Measurements from ENCODE around the gene HECTD4.
"Not testable (repeated sequence)": the region's sequence is repeated elsewhere in the genome, so short reads cannot be mapped to it uniquely, and the experiment has no call there.

The HECTD4 gene

DNA sequence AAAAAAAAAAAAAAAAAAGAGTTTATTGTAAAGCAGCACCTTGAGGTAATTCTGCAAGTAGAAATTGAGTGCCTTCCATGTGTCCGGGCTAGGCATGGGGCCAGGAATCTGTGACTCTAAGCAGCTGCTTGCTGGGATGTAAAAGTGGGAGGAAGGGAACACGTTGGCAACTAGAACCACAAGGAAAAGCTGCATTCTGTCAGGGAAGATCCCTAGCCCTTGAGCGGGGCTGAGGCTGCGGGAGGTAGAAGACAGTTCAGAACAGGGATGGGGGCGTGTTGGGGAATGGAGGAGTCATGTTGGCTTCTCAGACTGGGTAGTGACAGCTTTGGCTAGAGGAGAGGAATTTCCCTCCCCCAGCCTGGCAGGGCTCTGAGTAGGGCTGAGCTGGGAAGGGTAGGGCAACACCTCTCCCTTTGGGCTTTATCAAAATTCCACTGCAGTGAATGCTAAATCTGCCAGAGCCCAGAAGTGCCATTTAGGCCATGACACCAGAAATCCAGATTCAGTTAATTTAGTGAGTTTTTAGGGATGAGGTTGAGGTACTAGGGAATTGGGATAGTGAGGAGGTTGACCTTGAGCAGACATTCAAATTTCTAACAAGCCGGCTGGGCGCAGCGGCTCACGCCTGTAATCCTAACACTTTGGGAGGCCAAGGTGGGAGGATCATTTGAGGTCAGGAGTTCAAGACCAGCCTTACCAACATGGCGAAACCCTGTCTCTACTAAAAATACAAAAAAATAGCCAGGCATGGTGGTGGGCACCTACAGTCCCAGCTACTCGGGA lies 260.3 kb downstream of the HECTD4 start:
- H3K27ac ChIP-seq: no peak overlapping the region
- TF ChIP-seq, protein P1, sequence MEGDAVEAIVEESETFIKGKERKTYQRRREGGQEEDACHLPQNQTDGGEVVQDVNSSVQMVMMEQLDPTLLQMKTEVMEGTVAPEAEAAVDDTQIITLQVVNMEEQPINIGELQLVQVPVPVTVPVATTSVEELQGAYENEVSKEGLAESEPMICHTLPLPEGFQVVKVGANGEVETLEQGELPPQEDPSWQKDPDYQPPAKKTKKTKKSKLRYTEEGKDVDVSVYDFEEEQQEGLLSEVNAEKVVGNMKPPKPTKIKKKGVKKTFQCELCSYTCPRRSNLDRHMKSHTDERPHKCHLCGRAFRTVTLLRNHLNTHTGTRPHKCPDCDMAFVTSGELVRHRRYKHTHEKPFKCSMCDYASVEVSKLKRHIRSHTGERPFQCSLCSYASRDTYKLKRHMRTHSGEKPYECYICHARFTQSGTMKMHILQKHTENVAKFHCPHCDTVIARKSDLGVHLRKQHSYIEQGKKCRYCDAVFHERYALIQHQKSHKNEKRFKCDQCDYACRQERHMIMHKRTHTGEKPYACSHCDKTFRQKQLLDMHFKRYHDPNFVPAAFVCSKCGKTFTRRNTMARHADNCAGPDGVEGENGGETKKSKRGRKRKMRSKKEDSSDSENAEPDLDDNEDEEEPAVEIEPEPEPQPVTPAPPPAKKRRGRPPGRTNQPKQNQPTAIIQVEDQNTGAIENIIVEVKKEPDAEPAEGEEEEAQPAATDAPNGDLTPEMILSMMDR (conservative IDR thresholded peaks at IDR 0.05): no peak
- no peak for TF ChIP-seq ZFX (IDR thresholded peaks at IDR 0.05)

DNA sequence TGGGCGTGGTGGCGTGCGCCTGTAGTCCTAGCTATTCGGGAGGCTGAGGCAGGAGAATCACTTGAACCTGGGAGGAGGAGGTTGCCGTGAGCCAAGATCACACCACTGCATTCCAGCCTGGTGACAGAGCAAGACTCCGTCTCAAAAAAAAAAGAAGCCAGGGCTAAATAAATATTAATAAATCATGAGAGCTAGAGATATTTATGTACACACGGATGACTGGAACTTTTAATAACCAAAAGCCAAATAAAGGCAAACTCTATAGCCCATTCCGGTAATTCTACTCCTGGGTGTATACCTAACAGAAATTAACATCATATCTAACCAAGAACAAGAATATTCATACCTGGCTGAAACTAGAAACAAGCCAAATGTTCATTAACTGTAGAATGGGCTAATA lies 264.5 kb downstream of the HECTD4 start:
- TF ChIP-seq, protein P1 (conservative IDR thresholded peaks at IDR 0.05): no peak
- TF ChIP-seq ZFX (IDR thresholded peaks at IDR 0.05): no peak
- H3K27ac ChIP-seq: no peak overlapping the region

- no peak overlapping the region for H3K27ac ChIP-seq
- no peak for TF ChIP-seq ZFX (IDR thresholded peaks at IDR 0.05)
- TF ChIP-seq, protein P1 (conservative IDR thresholded peaks at IDR 0.05): no peak
Observed at GRCh38 chr12:112116232-112117060, 265.8 kb downstream of the HECTD4 start.

GRCh38 chr12:112115259-112116045 lies 266.8 kb downstream of the HECTD4 start:
- no peak for TF ChIP-seq ZFX (IDR thresholded peaks at IDR 0.05)
- TF ChIP-seq, protein P1 (conservative IDR thresholded peaks at IDR 0.05): no peak

GRCh38 chr12:112112409-112113133 lies 269.7 kb downstream of the HECTD4 start:
- peak overlapping the region; percentile 8; the same call in 1 of the 2 replicates for H3K27ac ChIP-seq
- TF ChIP-seq, protein P1 (conservative IDR thresholded peaks at IDR 0.05): no peak
- no peak for TF ChIP-seq ZFX (IDR thresholded peaks at IDR 0.05)

More at GRCh38 chr12:112115259-112116045, 266.8 kb downstream of the HECTD4 start:
- H3K27ac ChIP-seq: no peak overlapping the region

DNA sequence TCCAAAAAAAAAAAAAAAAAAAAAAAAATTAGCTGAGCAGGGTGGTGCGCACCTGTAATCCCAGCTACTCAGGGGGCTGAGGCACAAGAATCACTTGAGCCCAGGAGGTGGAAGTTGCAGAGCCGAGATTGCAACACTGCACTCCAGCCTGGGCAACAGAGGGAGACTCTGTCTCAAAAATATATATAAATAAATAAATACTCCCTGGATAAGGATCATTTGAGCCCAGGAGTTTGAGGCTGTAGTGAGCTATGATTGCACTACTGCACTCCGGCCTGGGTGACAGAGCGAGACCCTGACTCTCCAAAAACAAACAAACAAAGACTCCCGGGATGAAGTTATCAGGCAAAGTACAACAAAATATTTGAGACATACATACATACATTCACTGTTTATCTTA lies 270.3 kb downstream of the HECTD4 start:
- no peak for TF ChIP-seq ZFX (IDR thresholded peaks at IDR 0.05)
- TF ChIP-seq, protein P1 (conservative IDR thresholded peaks at IDR 0.05): no peak

DNA sequence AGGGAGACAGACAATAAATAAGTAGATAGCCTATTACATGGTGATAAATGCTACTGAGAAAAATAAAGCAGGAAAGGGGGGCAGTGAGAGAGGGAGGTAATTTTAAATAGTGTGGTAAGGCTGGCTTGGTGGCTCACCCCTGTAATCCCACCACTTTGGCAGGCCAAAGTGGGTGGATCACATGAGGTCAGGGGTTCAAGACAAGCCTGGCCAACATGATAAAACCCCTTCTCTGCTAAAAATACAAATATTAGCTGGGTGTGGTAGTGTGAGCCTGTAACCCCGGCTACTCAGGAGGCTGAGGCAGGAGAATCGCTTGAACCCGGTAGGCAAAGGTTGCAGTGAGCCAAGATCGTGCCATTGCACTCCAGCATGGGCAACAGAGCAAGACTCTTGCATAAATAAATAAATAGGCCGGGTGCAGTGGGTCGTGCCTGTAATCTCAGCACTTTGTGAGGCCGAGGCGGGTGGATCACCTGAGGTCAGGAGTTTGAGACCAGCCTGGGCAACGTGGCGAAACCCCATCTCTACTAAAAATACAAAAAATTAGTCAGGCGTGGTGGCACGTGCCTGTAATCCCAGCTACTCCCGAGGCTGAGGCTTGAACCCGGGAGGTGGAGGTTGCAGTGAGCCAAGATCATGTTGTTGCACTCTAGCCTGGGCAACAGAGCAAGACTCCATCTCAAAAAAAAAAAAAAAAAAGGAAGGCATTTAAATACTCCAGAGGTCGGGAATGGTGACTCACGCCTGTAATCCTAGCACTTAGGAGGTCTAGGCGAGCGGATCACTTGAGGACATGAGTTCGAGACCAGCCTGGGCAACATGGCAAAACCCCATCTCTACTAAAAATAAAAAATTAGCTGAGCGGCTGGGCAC lies 271.2 kb downstream of the HECTD4 start:
- H3K27ac ChIP-seq: not testable (repeated sequence)

More for the DNA sequence above, 270.3 kb downstream of the HECTD4 start:
- peak overlapping the region; percentile 8; the same call in 1 of the 2 replicates for H3K27ac ChIP-seq
